Pancreas (tissue), 10 donors: Measurements from ENCODE around the gene PRPSAP1. TPM values are rescaled to one million over a fixed set of nuclear protein-coding genes. Genes with fewer than 3 reads are reported as not detected.

Experiments
- ATAC-seq, 4 donors: fragments of 200-7000 bp; cut with Tn5 transposase; one replicate each; pipeline versions ENCODE4 v1.8.0 to v1.9.1; 2020; ENCODE audit warnings: mild to moderate bottlenecking in 4 of 4, moderate library complexity in 4 of 4
- DNase-seq, 6 donors: peaks; one replicate each; pipeline ENCODE4 v3.0.0-alpha.2; 2020
- FAIRE-seq: peaks from 2 replicates; lab custom pipeline; 2012; peaks lifted over from hg19 to GRCh38; lab: Jason Lieb, UNC
- H3K27ac ChIP-seq, 4 donors: fragments of 200-600 bp; sonication (generic); 1 replicate in 3 of 4; 2 replicates in 1 of 4; pipeline versions ENCODE4 v1.5.0 to v1.8.0; 2020
- H3K27me3 ChIP-seq, 4 donors: fragments of 200-600 bp; one replicate each; pipeline ENCODE4 v1.8.0; 2021
- H3K36me3 ChIP-seq, 3 donors: fragments of 200-600 bp; sonication (generic) in 1 of 3; one replicate each; pipeline versions ENCODE4 v1.5.0 to v1.8.0; 2020 to 2021
- H3K4me1 ChIP-seq, 3 donors: fragments of 200-600 bp; one replicate each; pipeline ENCODE4 v1.8.0; 2021
- H3K4me3 ChIP-seq, 4 donors: fragments of 200-600 bp; sonication (generic) in 2 of 4; one replicate each; pipeline versions ENCODE4 v1.5.0 to v1.8.0; 2020 to 2021
- H3K9me3 ChIP-seq, 4 donors: fragments of 200-600 bp; one replicate each; pipeline ENCODE4 v1.8.0; 2021
- WGBS, 2 donors: extraction: QIAGEN DNeasy Blood & Tissue Kit; methylation state at CpG; one replicate each; pipeline ENCODE4 v1.1.7; 2013; 5-methylcytosine and 5-hydroxymethylcytosine counted together
- intact Hi-C, 3 donors: fragments of 100-400 bp; cut with DNase I; formaldehyde crosslinking; loops; one replicate each; pipeline versions ENCODE4 v1.11.1 to v1.14.2; 2022
- polyA plus RNA-seq, 2 donors: library from polyadenylated mRNA; stranded (reverse); fragments of 200-250 nt; gene quantifications; one replicate each; pipeline ENCODE4 v1.2.3, GENCODE V29; 2013
- total RNA-seq, 6 donors: library from RNA; stranded (reverse); fragmentation: NEBNext Ultra II Directional in 4 of 6; extraction: Animal tissue kit (Norgen Biotek cat#: 25700) in 4 of 6; gene quantifications; one replicate each; pipeline versions ENCODE4 v1.2.1 to v1.2.4, GENCODE V29; 2021 to 2023
- TF ChIP-seq, protein P1 (sequence below), 4 donors: fragments of 200-600 bp; sonication (generic) in 3 of 4; IDR thresholded peaks; one replicate each; pipeline versions ENCODE4 v1.5.0 to v1.8.0; 2021; ENCODE audit warnings: antibody characterized with exemption in 4 of 4
- donor health status: healthy with polysubstance abuse.
- donor health status: DM: no; HTN: no; CAD: no; lungs with moderate emphysema.
- donor health status: DM: no; HTN: no; CAD: no.
- donor health status: control.
- donor health status: control.
- donor health status: Bipolar disorder and iron deficiency.
- donor health status: DM: yes; HTN: yes; CAD: no.
- donor health status: DM: no; HTN: no; CAD: no.
- donor health status: DM: no; HTN: no; CAD: no.
- donor health status: DM: yes; HTN: yes; CAD: no.

Gene PRPSAP1
- total and polyA plus RNA-seq, 8 donors = 18.5 to 43.3 (median 25.7) TPM

DNA sequence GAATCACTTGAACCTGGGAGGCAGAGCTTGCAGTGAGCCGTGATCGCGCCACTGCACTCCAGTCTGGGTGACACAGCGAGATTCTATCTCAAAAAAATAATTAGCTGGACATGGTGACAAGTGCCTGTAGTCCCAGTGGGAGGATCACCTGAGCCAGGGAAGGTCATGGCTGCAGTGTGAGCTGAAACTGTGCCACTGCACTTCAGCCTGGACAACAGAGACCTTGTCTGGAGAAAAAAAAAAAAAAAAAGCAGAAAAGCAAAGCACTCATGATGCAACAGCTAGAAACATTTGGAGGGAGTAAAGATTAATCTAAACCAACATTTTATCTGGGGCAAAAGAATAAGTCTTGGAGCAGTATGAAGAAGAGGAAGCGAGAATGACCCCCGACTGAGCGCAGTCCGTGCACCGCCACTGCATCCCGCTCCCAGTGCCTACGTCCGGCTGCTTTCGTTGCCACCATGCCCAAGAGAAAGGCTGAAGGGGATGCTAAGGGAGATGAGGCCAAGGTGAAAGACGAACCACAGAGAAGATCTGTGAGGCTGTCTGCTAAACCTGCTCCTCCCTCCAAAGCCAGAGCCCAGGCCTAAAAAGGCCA is 8.2 kb downstream of the PRPSAP1 start:
- H3K9me3 ChIP-seq = no peaks in the 10 kb centered on the region
- no peak for FAIRE-seq
- intact Hi-C loops = no loop called here
- H3K27me3 ChIP-seq = no peaks in the 10 kb centered on the region
- peaks cover 0 to 11% (median 0%) of the 10 kb centered on the region in 3 donors for H3K36me3 ChIP-seq
- no peak overlapping the region for H3K4me3 ChIP-seq
- 87 to 92% methylated on average over 14 of the region's 14 CpGs for WGBS, 2 donors
- no peak overlapping the region for H3K27ac ChIP-seq
- TF ChIP-seq, protein P1, sequence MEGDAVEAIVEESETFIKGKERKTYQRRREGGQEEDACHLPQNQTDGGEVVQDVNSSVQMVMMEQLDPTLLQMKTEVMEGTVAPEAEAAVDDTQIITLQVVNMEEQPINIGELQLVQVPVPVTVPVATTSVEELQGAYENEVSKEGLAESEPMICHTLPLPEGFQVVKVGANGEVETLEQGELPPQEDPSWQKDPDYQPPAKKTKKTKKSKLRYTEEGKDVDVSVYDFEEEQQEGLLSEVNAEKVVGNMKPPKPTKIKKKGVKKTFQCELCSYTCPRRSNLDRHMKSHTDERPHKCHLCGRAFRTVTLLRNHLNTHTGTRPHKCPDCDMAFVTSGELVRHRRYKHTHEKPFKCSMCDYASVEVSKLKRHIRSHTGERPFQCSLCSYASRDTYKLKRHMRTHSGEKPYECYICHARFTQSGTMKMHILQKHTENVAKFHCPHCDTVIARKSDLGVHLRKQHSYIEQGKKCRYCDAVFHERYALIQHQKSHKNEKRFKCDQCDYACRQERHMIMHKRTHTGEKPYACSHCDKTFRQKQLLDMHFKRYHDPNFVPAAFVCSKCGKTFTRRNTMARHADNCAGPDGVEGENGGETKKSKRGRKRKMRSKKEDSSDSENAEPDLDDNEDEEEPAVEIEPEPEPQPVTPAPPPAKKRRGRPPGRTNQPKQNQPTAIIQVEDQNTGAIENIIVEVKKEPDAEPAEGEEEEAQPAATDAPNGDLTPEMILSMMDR (IDR thresholded peaks at IDR 0.05) = no peak
- peak in 1 of 6 donors; percentile 10 for DNase-seq
- ATAC-seq = peak in 2 of 4 donors; percentile 17 to 49
- H3K4me1 ChIP-seq = no peaks in the 10 kb centered on the region

DNA sequence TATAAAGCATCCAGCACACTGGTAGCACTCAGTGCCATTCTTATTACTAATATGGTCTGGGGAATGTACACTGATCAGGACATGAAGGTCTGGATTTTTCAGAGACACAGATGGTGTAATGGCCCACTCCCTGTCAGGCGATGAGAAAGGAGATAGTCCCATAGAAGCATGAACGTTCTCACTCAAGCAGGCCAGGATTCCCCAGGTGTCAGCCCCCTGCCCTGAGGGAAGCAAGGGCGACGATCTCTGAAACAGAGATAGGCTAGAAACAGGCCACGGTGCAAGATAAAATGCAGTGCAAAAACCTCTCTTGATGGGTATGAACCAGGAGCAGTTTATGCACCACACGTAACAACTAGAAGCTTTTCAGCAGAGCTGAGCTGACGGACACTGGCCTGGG is 10.6 kb downstream of the PRPSAP1 start:
- WGBS, 2 donors = 92 to 94% methylated on average over 7 of the region's 7 CpGs
- H3K27me3 ChIP-seq = no peaks in the 10 kb centered on the region
- peak in 1 of 6 donors; percentile 11 for DNase-seq
- no peaks in the 10 kb centered on the region for H3K4me1 ChIP-seq
- FAIRE-seq = no peak
- no peaks in the 10 kb centered on the region for H3K9me3 ChIP-seq
- no peak overlapping the region for H3K4me3 ChIP-seq
- TF ChIP-seq, protein P1 (IDR thresholded peaks at IDR 0.05) = no peak
- ATAC-seq = no peak
- intact Hi-C loops = no loop called here
- no peak overlapping the region for H3K27ac ChIP-seq
- peaks cover 0 to 11% (median 0%) of the 10 kb centered on the region in 3 donors for H3K36me3 ChIP-seq

DNA sequence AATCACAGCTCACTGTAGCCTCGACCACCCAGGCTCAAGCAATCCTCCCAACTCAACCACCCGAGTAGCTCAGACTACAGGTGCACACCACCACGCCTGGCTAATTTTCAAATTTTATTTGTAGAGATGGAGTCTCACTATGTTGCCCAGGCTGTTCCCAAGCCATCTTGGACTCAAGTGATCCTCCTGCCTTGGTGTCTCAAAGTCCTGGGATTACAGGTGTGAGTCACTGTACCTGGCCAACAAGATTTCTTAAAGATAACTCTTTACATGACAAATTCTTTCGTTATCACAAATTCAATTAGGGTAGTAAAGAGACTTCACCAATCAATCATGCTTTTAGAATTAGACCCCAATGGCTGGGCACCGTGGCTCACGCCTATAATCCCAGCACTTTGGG is 12.4 kb downstream of the PRPSAP1 start:
- Histone ChIP-seq H3K27me3 (no peaks in the 10 kb centered on the region), H3K9me3 (no peaks in the 10 kb centered on the region), H3K36me3 (peaks cover 0 to 11% (median 0%) of the 10 kb centered on the region in 3 donors), H3K4me3 (no peak overlapping the region), H3K4me1 (no peaks in the 10 kb centered on the region), H3K27ac (no peak overlapping the region)
- ATAC-seq (no peak), FAIRE-seq (no peak), DNase-seq (peak in 1 of 6 donors; percentile 3)
- 92% methylated on average over 6 of the region's 6 CpGs for WGBS, 2 donors
- intact Hi-C loops = no loop called here
- TF ChIP-seq, protein P1 (IDR thresholded peaks at IDR 0.05) = no peak

GRCh38 chr17:76337413-76337777 is 16.3 kb downstream of the PRPSAP1 start:
- TF ChIP-seq, protein P1 (IDR thresholded peaks at IDR 0.05) = no peak
- Histone ChIP-seq H3K27me3 (no peaks in the 10 kb centered on the region), H3K9me3 (no peaks in the 10 kb centered on the region), H3K36me3 (peaks cover 0 to under 1% (median 0%) of the 10 kb centered on the region in 3 donors), H3K4me1 (no peaks in the 10 kb centered on the region), H3K4me3 (no peak overlapping the region), H3K27ac (no peak overlapping the region)
- DNase-seq (peak in 1 of 6 donors; percentile 8), FAIRE-seq (no peak), ATAC-seq (no peak)
- WGBS, 2 donors = 91 to 96% methylated on average over 6 of the region's 6 CpGs
- intact Hi-C loops = no loop called here

GRCh38 chr17:76336756-76337412 is 16.8 kb downstream of the PRPSAP1 start:
- H3K4me1 ChIP-seq = no peaks in the 10 kb centered on the region
- ATAC-seq (no peak), FAIRE-seq (no peak), DNase-seq (peak in 1 of 6 donors; percentile 2)
- TF ChIP-seq, protein P1 (IDR thresholded peaks at IDR 0.05) = no peak
- intact Hi-C loops = no loop called here
- no peak overlapping the region for H3K4me3 ChIP-seq
- WGBS, 2 donors = 89 to 92% methylated on average over 7 of the region's 7 CpGs
- no peaks in the 10 kb centered on the region for H3K9me3 ChIP-seq
- H3K36me3 ChIP-seq = no peaks in the 10 kb centered on the region
- H3K27me3 ChIP-seq = no peaks in the 10 kb centered on the region
- no peak overlapping the region for H3K27ac ChIP-seq
